SK-N-SH treated with all-trans-retinoic acid at 6 μM for 48 hours (cell line): Measurements from ENCODE around the gene TMEM183A.

Source experiments
- ARNTL ChIP-seq: fragments of 450-650 bp; formaldehyde crosslinking; IDR thresholded peaks from 2 replicates; pipeline ENCODE4 v1.5.0; 2020; ENCODE audit warnings: low read depth, mild to moderate bottlenecking, moderate library complexity, borderline replicate concordance
- OSR1 ChIP-seq: fragments of 250-450 bp; sonication (Bioruptor Pico); IDR thresholded peaks from 2 replicates; pipeline ENCODE4 v1.8.0; 2022; ENCODE audit warnings: moderate library complexity, mild to moderate bottlenecking, inconsistent platforms
- POU6F1 ChIP-seq: fragments of 250-450 bp; sonication (Bioruptor Pico); IDR thresholded peaks from 2 replicates; pipeline ENCODE4 v1.8.0; 2021; ENCODE audit warnings: low read depth, mild to moderate bottlenecking, moderate library complexity, borderline replicate concordance
- ZFP3 ChIP-seq: fragments of 250-450 bp; sonication (Bioruptor Pico); IDR thresholded peaks from 2 replicates; pipeline ENCODE4 v1.5.0; 2020; ENCODE audit warnings: mild to moderate bottlenecking, moderate library complexity

GRCh38 chr1:202979459-202979858 is 27.7 kb upstream of the TMEM183A start:
- TF ChIP-seq ARNTL (CRISPR knock-in tag), result no peak
- no peak for TF ChIP-seq ZFP3 (CRISPR knock-in tag)
- TF ChIP-seq POU6F1 (CRISPR knock-in tag), result no peak
- no peak for TF ChIP-seq OSR1 (CRISPR knock-in tag)
